DND-41 (cell line): ENCODE data around the gene GFOD1.

Experiments
- ATAC-seq: fragments of 200-7000 bp; cut with Tn5 transposase; 3 replicates; pipeline ENCODE4 v1.9.1; 2021; ENCODE audit warnings: low read depth; ENCODE audit not compliant: insufficient read depth
- DNase-seq: peaks from one replicate; pipeline ENCODE4 v3.0.0-alpha.2; 2020
- H2AFZ ChIP-seq: 2 replicates; pipeline ENCODE4 v1.6.0; 2012; ENCODE audit warnings: low read depth, low read length
- H3K27ac ChIP-seq: 2 replicates; pipeline ENCODE4 v1.5.1; 2012; ENCODE audit warnings: low read length, inconsistent platforms
- H3K27me3 ChIP-seq: fragments of 200-600 bp; sonication (generic); 2 replicates; pipeline ENCODE4 v1.6.0; 2012; ENCODE audit warnings: low read length, mild to moderate bottlenecking, inconsistent platforms; ENCODE audit not compliant: insufficient read depth, poor library complexity
- H3K36me3 ChIP-seq: 2 replicates; pipeline ENCODE4 v1.5.1; 2012; ENCODE audit warnings: low read length, inconsistent platforms; ENCODE audit not compliant: insufficient read depth
- H3K4me1 ChIP-seq: 2 replicates; pipeline ENCODE4 v1.5.1; 2012; ENCODE audit warnings: mild to moderate bottlenecking, low read length; ENCODE audit not compliant: insufficient read depth
- H3K4me2 ChIP-seq: 2 replicates; pipeline ENCODE4 v1.6.0; 2012; ENCODE audit warnings: mild to moderate bottlenecking, moderate library complexity, low read length, inconsistent platforms; ENCODE audit not compliant: insufficient read depth
- H3K4me3 ChIP-seq, 2 experiments: fragments of 200-600 bp in 1 of 2; shearing (Covaris generic) in 1 of 2; 2 replicates each; pipeline ENCODE4 v1.5.1; 2012 to 2016; ENCODE audit warnings: inconsistent platforms in 2 of 2, low read length in 2 of 2, mild to moderate bottlenecking in 2 of 2, low read depth in 1 of 2, moderate library complexity in 1 of 2
- H3K79me2 ChIP-seq: 2 replicates; pipeline ENCODE4 v1.6.0; 2012; ENCODE audit warnings: low read length, inconsistent platforms; ENCODE audit not compliant: insufficient read depth
- H3K9ac ChIP-seq: 2 replicates; pipeline ENCODE4 v1.6.0; 2012; ENCODE audit warnings: low read depth, mild to moderate bottlenecking, inconsistent platforms, low read length, moderate library complexity
- H3K9me3 ChIP-seq: 2 replicates; pipeline ENCODE4 v1.5.1; 2012; ENCODE audit warnings: low read length, moderate library complexity, mild to moderate bottlenecking, inconsistent platforms; ENCODE audit not compliant: insufficient read depth, severe bottlenecking
- H4K20me1 ChIP-seq: 2 replicates; pipeline ENCODE4 v1.6.0; 2012; ENCODE audit warnings: low read length; ENCODE audit not compliant: insufficient read depth
- EZH2 ChIP-seq: IDR thresholded peaks from 3 replicates; pipeline ENCODE4 v1.6.1; 2012; ENCODE audit warnings: borderline replicate concordance, low read depth, mild to moderate bottlenecking, moderate library complexity, low read length, inconsistent platforms; ENCODE audit not compliant: severe bottlenecking
- TF ChIP-seq, protein P1 (sequence below): IDR thresholded peaks from 2 replicates; pipeline ENCODE4 v1.5.1; 2012; ENCODE audit warnings: borderline replicate concordance, low read length, moderate library complexity, mild to moderate bottlenecking; ENCODE audit not compliant: poor library complexity, severe bottlenecking; ENCODE audit errors: extremely low read depth

GFOD1 gene

DNA sequence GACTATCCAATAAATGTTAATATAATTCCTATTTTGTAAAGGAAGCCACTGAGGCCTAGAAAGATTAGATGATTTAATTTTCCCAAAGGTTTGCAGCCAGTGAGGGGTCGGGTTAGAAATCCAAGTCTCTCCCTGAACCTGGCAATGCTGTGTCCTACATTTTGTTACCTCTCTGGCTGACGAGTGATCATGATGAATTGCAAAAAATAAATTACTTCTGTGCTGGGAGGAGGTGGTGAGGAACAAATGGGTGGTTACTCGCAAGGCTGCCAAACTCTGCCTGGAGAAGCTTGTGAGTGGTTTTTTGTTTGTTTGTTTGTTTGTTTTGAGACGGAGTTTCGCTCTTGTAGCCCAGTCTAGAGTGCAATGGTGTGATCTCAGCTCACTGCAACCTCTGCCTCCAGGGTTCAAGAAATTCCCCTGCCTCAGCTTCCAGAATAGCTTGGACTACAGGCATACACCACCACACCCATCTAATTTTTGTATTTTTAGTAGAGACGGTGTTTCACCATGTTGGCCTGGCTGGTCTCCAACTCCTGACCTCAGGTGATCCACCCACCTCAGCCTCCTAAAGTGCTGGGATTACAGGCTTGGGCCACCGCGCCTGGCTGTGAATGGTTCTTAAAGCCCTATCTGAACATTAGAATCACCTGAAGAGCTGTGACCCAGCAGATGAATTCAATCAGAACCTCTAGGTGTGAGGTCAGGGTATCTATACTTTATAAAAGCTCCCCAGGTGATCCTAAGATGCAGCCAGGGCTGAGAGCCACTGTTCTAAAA is 138.9 kb downstream of the GFOD1 start:
- Histone ChIP-seq H3K4me3 (no peak overlapping the region), H2AFZ (no peak overlapping the region), H3K79me2 (no peaks in the 10 kb centered on the region), H3K4me2 (no peak overlapping the region), H4K20me1 (no peaks in the 10 kb centered on the region), H3K27ac (no peak overlapping the region), H3K9ac (no peak overlapping the region), H3K36me3 (no peaks in the 10 kb centered on the region), H3K27me3 (peaks cover 3% of the 10 kb centered on the region), H3K9me3 (no peaks in the 10 kb centered on the region), H3K4me1 (no peaks in the 10 kb centered on the region)
- ATAC-seq (no peak), DNase-seq (no peak)
- TF ChIP-seq, protein P1, sequence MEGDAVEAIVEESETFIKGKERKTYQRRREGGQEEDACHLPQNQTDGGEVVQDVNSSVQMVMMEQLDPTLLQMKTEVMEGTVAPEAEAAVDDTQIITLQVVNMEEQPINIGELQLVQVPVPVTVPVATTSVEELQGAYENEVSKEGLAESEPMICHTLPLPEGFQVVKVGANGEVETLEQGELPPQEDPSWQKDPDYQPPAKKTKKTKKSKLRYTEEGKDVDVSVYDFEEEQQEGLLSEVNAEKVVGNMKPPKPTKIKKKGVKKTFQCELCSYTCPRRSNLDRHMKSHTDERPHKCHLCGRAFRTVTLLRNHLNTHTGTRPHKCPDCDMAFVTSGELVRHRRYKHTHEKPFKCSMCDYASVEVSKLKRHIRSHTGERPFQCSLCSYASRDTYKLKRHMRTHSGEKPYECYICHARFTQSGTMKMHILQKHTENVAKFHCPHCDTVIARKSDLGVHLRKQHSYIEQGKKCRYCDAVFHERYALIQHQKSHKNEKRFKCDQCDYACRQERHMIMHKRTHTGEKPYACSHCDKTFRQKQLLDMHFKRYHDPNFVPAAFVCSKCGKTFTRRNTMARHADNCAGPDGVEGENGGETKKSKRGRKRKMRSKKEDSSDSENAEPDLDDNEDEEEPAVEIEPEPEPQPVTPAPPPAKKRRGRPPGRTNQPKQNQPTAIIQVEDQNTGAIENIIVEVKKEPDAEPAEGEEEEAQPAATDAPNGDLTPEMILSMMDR = no peak
- no peak for TF ChIP-seq EZH2

DNA sequence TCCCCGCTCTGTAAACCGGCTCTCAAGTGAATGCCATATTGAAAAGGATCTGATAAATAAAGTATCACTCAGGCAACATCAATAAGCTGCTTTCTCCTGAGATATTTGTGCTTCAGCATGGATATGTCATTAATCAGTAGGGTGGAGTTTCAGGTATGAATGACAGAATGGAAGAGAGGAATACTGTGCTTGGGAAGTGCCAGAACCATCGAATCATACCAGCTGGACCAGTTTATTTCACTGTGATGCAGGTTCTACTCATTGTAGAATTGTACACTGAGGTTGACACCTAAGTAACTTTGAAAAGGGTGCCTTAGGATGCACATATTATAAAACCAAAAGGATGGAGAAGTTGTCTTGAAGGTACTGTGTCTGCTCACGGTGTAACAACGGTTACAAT is 141.2 kb downstream of the GFOD1 start:
- no peak overlapping the region for H3K9ac ChIP-seq
- ATAC-seq (no peak), DNase-seq (no peak)
- H3K9me3 ChIP-seq = no peaks in the 10 kb centered on the region
- H3K4me2 ChIP-seq = no peak overlapping the region
- H3K27ac ChIP-seq = no peak overlapping the region
- H3K4me1 ChIP-seq = no peaks in the 10 kb centered on the region
- H3K27me3 ChIP-seq = peaks cover 3% of the 10 kb centered on the region
- H2AFZ ChIP-seq = no peak overlapping the region
- H4K20me1 ChIP-seq = no peaks in the 10 kb centered on the region
- H3K79me2 ChIP-seq = no peaks in the 10 kb centered on the region
- TF ChIP-seq, protein P1 = no peak
- no peak for TF ChIP-seq EZH2
- no peak overlapping the region for H3K4me3 ChIP-seq
- H3K36me3 ChIP-seq = no peaks in the 10 kb centered on the region

DNA sequence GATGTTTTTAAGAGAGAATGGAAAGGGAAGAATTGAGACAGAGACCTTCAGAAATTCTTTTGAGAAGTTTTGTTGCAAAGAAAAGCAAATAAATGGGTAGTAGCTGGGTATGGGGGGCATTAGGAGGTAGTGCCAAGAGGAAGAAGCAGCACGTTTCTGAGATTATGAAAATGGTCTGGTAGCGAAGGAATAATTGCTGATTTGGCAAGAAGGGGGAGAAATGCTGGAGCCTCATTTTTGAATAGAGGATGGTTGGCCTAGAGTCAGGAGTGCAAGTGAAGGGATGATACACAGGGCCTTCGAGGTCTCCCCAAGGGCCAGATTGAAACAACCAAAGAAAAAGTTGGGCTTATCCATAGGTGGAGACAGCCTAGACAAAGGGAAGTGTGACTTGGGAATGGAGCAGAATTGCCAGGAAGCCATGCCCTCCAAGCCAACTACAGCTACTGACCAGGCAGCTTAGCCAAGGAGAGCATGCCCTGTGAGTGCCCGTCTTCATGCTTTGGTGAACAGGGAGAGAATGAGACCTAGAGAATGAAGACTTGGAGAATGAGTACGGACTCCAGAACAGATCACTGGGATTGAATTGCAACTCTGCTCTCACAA is 144.9 kb downstream of the GFOD1 start:
- peaks cover 3% of the 10 kb centered on the region for H3K27me3 ChIP-seq

More for the DNA sequence above, 144.9 kb downstream of the GFOD1 start:
- TF ChIP-seq EZH2 = no peak
- TF ChIP-seq, protein P1 = no peak
- H3K4me2 ChIP-seq = no peak overlapping the region
- ATAC-seq = no peak
- no peak overlapping the region for H2AFZ ChIP-seq
- no peaks in the 10 kb centered on the region for H4K20me1 ChIP-seq
- no peaks in the 10 kb centered on the region for H3K36me3 ChIP-seq
- no peak overlapping the region for H3K9ac ChIP-seq
- no peaks in the 10 kb centered on the region for H3K79me2 ChIP-seq
- no peaks in the 10 kb centered on the region for H3K4me1 ChIP-seq
- no peaks in the 10 kb centered on the region for H3K9me3 ChIP-seq
- no peak for DNase-seq
- no peak overlapping the region for H3K27ac ChIP-seq
- H3K4me3 ChIP-seq = no peak overlapping the region
